SH-SY5Y (cell line): Measurements from ENCODE around the gene ADAMTS5.

ENCODE experiments used
- GATA2 ChIP-seq: IDR thresholded peaks from 2 replicates; pipeline ENCODE4 v1.6.1; 2011; ENCODE audit warnings: mild to moderate bottlenecking, low read depth, low read length
- GATA3 ChIP-seq: IDR thresholded peaks from 2 replicates; pipeline ENCODE4 v1.6.1; 2011; ENCODE audit warnings: low read depth, mild to moderate bottlenecking, low read length, moderate library complexity

GRCh38 chr21:27001526-27001925, 34.6 kb upstream of the ADAMTS5 start:
- TF ChIP-seq GATA2: no peak
- TF ChIP-seq GATA3: no peak
